ENCODE results near the gene PPM1H.

Gene PPM1H

GRCh38 chr12:62604373-62604772, 330.6 kb downstream of the PPM1H start:
- DNase-seq (ENCODE audit: low spot score): no peak

- no peak for DNase-seq (ENCODE audit: low spot score)
Measured at GRCh38 chr12:62603811-62604098, 331.2 kb downstream of the PPM1H start.

GRCh38 chr12:62603061-62603810, 331.7 kb downstream of the PPM1H start:
- DNase-seq (ENCODE audit: low spot score): peak; percentile 72

- DNase-seq (ENCODE audit: low spot score): peak; percentile 79
Measured at GRCh38 chr12:62602255-62603060, 332.5 kb downstream of the PPM1H start.

DNA sequence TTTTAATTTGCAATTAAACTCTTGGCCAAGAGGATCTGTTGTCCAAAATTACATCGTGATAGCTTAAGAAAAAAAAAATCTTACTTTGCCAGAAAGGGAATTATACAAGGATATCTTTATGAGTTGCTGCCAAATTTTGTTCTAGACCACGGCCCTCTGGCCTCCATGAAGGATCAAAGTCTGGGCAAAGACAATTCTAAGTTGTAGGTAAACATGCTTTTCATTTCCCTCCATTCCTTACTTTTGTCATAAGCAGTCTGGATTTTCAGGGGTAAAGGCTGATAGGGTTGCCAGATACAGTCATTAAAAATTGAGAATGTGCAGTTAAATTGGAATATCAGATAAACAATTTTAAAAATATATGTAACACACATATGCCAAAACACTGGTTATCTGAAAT, 333.2 kb downstream of the PPM1H start:
- DNase-seq (ENCODE audit: low spot score): peak; percentile 13

GRCh38 chr12:62599854-62600437, 335.0 kb downstream of the PPM1H start:
- DNase-seq (ENCODE audit: low spot score): no peak

- no peak for DNase-seq (ENCODE audit: low spot score)
Measured at GRCh38 chr12:62598846-62599245, 336.1 kb downstream of the PPM1H start.

DNA sequence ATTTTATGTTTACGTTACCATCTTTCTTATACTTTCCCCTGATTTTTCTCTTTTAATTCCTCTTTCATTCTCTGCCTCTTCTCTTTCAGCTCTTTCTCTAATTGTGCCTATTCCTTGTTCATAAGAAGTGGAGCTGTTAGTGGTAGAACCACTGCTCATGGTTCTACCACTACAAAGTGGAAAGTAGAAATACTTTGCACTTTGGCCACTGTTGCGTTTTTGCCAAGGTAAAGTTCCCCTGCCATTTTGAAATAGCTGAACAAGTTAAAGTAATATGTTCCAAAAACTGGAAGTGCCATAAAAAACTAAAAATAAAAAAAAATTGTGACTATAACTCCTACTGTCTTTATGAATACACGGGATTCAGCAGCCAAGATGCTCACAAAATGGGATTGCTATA, 337.7 kb downstream of the PPM1H start:
- DNase-seq (ENCODE audit: low spot score): no peak
